ENCODE data around the gene JOSD2.

JOSD2 gene

GRCh38 chr19:50493171-50493570 is 17.8 kb downstream of the JOSD2 start:
- no peak for DNase-seq

GRCh38 chr19:50492303-50493052 is 18.5 kb downstream of the JOSD2 start:
- DNase-seq: no peak

- DNase-seq: no peak
Measured at GRCh38 chr19:50490991-50491472, 20.0 kb downstream of the JOSD2 start.

DNA sequence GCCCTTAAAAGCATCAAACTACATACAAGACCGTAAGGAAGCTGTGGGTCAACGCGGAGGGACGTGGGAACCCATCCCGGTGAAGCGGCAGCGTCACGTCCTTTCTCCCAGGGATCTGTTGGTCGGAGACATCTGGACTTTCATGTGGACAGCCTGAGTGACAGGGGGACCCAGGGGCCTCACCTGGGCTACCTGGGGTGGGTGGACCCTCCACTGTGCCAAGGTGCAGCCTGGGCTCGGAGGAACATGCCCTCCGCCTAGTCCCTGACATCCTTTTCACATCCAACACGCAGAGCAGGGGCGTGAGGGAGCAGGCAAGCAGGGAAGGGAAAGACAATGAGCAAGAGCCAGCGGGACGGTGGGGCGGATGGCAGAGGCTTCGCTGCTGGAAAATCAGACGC is 20.6 kb downstream of the JOSD2 start:
- DNase-seq: no peak

DNA sequence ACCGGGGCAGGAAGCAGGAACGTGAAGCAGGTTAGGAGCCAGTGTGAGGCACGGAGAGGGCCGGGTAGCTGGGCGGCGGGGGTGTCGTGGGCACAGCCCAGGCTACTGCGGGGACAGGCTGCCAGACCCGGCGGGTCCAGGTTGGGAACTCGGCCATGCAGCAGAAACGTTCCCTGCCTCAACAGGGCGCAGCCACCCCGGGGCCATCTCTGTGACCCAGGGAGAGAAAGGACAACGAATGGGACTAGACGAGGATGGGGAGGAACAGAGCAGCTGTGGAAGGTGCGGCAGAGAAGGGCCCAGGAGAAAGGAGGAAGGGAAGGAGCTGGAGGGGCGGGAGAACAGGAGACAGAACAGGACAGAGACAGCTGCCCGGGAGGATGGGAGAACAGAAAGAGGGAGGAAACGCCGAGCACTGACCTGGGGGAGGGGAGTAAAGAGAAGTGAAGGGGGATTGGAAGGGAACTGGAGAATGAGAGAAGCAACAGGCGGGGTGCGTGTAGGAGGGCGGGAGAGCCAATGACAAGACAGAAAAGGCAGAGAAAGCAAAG is 21.5 kb downstream of the JOSD2 start:
- no peak for DNase-seq

DNA sequence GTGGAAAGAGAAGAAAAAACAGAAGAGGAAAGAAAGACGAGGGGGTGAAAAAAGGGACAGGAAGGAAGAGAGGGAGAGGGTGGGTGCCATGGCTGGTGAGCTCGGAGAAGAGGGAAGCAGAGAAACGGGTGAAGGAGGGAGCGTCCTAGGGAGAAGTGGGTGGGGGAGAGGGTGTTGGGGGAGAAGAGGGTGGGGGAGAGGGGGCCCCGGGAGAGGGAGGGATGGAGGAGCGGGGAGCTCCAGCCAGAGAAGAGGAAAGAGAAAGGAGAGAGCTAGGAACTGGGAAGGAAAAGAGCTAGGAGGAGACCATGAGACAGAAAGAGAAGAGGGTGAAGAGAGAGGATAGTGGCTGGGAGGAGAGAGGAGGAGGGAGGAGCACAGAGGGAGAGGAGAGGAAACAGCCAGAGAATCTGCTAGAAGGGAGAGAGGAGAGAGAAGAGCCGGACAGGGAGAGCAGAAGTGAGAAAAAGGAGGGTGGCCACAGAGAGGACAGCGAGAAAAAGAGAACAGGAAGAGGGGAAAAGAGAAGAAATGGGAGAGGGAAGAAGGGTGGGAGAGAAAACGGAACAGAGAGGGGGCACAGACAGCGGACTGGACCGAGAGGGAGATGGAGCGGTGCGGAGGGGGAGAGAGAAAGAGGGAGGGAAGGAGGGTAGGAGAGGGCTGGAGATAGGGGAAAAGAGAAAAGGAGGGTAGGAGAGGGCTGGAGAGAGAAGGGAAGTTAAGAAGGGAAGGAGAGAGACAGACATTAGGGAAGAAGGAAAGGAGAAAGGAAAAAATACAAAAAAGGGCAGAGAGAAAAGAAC is 22.4 kb downstream of the JOSD2 start:
- no peak for DNase-seq

DNA sequence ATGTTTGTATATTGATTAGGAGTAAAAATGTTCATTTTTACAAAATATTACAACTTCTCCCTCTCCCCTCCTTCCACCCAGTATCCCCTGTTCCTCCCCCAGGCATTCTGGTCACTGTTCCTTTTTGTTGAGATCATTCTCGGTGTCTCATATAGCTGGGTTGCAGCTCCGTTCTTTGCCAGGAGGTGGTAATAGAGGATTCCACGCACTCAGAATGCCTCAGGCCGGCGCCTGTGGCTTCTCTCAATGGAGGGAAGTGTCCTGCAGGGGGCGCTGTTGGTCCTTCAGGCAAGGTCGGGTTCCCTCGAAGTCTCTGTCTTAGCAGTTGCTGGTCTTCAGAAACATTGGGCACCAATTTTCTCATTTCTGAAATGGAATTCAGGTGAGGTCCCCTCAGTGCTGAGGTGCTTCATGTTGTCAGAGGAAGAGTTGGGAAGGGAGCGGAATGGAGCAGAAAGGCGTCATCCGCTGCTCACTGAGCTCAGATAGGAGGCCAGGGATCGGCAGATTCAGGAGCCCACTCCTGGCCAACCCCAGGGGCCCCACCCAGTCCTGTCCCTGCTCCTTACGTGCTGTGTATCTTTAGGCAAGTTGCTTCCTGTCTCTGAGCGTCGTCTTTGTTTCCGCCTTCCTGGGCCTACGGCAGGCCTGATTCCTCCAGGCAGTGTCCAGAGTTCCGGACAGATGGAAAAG is 24.0 kb downstream of the JOSD2 start:
- peak; percentile 27 for DNase-seq

DNA sequence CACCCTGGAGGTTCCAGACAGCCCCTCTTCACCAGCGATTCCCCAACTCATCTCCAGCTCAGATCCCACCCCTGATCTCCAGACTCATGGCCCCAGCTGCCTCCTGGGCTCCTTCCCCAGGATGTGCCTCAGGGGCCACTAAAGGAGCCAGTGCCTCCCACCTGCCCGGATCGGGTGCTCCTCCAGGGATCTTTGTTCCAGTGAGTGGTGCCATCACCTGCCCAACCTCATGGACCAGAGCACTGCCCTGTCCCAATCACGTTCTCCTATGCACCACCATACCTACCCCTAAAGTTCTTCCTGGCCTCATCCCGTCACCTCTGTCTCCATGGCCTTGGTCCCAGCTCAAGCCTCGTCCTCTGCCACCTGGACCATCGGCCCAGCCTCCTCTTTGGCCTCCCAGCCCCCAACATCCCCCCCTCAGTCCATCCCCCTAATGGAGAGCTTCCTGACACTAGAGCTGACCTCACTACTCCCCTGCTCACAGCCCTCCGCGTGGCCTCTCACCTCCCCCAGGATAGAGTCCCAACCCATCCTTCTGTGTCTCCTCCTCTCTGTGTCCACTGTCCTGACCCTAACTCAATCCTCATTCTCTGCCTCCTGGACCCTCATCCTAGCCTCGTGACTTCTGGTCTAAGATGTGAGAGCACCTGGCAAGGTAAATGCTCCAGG is 25.6 kb downstream of the JOSD2 start:
- DNase-seq: no peak

DNA sequence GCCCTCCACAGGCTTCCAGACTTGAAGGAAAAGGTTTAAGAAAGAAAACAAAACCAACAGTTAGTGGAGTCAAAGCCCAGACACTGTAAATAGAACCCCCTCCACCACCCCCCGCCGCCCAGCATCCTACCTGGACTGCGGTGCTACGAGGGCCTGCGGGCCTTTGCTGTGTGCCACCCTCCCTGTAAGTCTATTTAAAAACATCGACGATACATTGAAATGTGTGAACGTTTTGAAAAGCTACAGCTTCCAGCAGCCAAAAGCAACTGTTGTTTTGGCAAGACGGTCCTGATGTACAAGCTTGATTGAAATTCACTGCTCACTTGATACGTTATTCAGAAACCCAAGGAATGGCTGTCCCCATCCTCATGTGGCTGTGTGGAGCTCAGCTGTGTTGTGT is 28.1 kb downstream of the JOSD2 start:
- DNase-seq: no peak

- no peak for DNase-seq
Measured at GRCh38 chr19:50482271-50482855, 28.6 kb downstream of the JOSD2 start.

GRCh38 chr19:50481351-50482149 is 29.4 kb downstream of the JOSD2 start:
- DNase-seq: no peak

- no peak for DNase-seq
Measured at GRCh38 chr19:50480281-50481111, 30.5 kb downstream of the JOSD2 start.

- DNase-seq: no peak
Measured at GRCh38 chr19:50479761-50480251, 31.2 kb downstream of the JOSD2 start.

- peak; percentile 41 for DNase-seq
Measured at GRCh38 chr19:50478901-50479715, 31.9 kb downstream of the JOSD2 start.

GRCh38 chr19:50477751-50478515 is 33.1 kb downstream of the JOSD2 start:
- no peak for DNase-seq

GRCh38 chr19:50476907-50477238 is 34.1 kb downstream of the JOSD2 start:
- DNase-seq: no peak

DNA sequence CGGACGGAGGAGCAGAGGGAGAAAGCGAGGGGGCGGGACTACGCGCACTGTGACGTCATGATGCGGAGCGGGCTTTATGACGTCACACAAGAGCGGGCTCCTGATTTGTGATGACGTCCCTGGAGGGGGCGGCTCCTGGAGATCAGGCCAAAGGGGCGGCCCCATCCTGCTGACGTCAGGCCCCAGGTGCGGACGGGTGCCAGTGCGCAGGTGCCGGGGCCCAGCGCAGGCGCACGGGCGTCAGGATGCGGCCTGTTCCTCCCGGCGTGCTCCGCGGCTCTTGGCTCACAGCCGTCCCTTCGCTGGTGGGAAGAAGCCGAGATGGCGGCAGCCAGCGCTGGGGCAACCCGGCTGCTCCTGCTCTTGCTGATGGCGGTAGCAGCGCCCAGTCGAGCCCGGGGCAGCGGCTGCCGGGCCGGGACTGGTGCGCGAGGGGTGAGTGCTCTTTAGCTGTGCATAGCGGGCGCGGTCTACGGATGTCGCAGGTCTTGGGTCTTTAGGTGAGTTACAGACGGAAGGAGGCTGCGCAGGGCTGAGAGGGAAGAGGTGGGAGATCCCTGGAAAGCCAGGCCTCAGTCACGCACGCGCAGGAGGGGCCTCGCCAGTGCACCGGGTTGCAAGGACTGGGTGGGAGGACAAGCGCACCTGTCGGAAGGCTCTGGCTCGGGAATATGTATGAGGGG is 34.6 kb downstream of the JOSD2 start, which contains the start of the genes EMC10 and GARIN5A:
TSS of gene EMC10 (plus strand) at position 284 of the 683 bp plus-strand sequence. CDS start at position 322, 38 bp downstream.
TSS of gene GARIN5A (minus strand) at position 625 of the 683 bp plus-strand sequence. CDS start at position 165, 460 bp downstream.
- peak; percentile 89 for DNase-seq
